Fibroblast of the conjunctiva (primary cell): ENCODE results near the gene ZKSCAN8.

ENCODE experiments used
- DNase-seq: peaks from one replicate; pipeline ENCODE4 v3.0.0-alpha.2; 2010; ENCODE audit warnings: low read depth

ZKSCAN8 gene

DNA sequence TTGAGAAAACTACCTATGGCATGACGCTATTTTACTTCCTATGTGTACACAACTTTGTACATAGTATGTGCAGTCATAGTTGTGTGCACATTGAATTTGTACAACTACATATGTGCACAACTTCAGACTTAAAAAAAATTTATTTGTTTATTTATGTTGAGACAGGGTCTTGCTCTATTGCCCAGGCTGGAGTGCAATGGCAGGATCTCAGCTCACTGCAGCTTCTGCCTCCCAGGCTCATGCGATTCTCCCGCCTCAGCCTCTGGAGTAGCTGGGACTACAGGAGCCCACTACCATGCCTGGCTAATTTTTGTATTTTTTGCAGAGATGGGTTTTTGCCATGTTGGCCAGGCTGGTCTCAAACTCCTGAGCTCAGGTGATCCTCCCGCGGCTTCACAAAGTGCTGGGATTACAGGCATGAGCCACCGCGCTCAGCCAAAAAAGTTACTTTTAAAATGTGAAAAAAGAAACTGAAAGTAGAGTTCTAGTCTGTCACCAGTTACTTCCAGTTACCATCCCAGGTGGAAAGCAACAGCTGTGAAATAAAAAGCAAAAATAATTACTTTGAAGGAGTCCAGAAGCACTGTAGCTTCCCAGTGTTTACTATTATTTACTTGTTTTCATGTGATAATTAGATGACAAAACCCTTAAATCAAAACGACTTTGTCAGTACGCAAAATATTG is 1.7 kb upstream of the ZKSCAN8 start:
- no peak for DNase-seq

DNA sequence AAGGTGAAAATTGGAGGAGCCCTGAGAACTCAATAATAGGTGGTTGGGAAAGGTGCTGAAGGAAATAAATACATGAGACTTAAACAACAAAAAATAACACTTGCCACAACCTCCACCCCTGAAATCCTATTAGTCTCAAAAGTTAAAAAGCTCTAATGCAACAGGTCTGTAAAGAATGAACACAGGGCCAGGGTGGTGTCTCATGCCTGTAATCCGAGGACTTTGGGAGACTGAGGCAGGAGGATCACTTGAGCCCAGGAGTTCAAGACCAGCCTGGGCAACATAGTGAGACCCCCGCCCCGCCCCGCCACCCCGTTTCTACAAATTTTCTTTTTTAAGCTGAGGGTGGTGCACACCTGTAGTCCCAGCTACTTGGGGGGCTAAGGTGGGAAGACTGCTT is 1.1 kb upstream of the ZKSCAN8 start:
- no peak for DNase-seq

DNA sequence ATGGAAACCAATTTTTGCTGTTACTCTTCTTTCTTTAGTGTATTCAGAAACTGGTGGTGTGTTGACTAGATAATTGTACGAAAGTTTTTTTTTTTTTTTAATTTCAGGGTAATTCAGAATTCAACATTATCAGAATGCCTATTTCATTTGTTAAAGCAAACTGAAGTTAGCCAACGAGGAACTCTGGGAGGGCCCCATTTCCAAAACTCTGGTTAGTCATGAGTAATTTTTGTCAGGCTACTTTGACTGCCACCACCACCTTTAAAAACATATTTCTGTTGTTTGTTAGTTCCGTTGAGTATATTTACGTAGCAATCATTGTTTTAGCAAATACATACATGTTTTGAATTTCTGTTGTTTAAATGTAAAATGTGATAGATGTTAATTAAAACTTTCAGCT is 763 bp downstream of the ZKSCAN8 start:
- DNase-seq, result no peak

DNA sequence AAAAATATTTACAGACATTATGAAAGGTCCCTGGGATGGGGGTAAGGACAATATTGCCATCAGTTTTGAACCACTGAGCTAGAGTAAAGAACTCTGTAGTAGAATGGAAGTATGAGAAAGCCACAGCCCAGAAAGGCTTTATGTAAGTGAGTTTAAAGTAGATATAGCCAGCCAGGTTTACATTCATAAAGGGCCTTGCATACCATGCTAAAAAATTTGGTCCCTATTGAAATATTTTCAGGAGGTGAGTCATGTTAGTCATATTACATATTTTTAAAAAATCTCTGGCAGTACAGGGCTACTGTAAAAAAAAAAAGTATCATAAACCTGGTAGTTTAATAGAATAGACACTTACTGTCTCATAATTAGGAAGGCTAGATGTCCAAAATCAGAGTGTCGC is 3.5 kb downstream of the ZKSCAN8 start:
- no peak for DNase-seq

DNA sequence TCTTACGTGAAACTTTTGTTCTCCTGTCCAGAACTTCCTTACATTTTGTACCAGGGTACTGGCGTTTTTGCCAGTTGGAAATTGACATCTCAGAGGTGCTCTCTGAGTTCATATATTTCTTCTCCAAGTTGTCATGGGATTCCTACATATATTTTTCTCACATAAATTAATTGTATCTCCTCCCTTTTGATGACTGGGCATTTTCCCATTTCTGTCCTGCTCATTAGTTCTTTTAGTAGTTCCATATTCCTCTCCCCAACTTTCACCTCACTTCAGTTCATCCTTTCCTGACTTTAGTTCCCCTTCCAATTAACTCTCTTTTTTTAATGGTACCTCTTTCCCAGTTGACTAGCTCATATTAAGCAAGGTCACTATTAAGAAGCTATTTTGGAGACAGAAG is 10.8 kb downstream of the ZKSCAN8 start:
- no peak for DNase-seq

DNA sequence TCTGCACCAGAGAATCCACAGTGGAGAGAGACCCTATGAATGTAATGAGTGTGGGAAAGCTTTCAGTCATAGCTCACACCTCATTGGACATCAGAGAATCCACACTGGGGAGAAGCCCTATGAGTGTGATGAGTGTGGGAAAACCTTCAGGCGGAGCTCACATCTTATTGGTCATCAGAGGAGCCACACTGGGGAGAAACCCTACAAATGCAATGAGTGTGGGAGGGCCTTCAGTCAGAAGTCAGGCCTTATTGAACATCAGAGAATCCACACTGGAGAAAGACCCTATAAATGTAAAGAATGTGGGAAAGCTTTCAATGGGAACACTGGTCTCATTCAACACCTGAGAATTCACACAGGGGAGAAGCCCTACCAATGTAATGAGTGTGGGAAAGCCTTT is 11.9 kb downstream of the ZKSCAN8 start:
- DNase-seq, result no peak

DNA sequence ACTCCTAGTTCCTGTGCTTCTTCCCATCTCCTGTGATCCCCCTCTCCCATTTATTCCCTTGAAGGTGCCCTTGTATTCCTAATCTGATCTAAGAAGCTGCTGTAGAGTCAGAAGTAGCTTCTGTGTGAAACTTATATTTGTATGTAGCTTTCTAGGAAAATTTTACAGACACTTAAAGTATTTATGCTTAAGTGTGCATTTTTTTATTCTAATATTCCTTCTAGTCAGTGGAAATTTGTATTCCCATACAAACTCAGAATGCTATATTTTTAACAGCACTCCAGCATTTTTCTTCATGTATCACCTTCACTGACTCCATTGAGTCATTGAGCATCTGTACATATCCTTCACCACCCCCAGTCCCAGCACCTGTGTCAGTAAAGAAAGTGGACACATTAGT is 12.7 kb downstream of the ZKSCAN8 start:
- DNase-seq, result no peak

DNA sequence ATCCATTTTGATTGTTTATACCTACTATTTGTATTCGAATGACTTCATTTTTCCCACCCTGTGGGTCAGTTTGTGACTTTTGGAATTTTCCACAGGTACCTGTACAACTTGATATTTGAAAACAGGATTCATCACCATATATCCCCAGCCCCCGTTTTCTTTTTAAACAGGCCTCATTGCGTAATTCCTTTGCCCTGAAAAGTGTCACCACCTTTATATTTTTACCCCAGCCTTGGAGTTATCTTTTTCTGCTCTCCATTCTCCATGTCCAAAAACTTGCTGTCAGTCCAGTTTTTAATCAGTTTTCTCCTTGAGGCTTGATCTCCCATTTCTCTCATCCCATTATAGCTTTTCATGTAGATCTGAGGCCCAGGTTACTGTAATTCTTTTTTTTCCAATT is 16.6 kb downstream of the ZKSCAN8 start:
- no peak for DNase-seq

DNA sequence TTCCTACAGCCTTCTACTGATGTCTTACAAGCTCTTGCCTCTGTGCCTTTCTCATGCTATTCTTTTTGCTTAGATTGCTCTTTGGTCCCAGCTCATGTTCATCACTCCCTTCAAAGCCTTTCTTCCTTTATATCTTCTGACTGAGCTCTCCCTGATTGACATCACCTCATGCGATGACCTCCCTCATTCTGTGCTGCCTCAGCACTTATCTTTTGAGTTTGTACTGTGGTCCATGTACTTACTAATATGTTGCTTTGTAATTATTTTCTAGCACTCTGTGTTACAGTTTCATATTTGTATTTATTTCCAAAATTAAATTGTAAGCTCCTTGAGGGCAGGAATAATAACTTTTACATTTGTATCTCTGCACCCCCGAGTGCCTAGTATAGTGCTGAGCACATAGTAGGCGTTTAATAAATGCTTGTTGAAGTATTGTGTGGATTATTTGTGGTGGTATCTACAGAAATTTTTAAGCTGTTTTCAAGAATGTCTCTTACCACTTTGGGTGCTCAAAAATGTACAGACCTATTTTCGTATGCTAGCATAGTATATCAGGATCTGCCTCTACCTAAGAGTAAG is 17.4 kb downstream of the ZKSCAN8 start:
- no peak for DNase-seq

DNA sequence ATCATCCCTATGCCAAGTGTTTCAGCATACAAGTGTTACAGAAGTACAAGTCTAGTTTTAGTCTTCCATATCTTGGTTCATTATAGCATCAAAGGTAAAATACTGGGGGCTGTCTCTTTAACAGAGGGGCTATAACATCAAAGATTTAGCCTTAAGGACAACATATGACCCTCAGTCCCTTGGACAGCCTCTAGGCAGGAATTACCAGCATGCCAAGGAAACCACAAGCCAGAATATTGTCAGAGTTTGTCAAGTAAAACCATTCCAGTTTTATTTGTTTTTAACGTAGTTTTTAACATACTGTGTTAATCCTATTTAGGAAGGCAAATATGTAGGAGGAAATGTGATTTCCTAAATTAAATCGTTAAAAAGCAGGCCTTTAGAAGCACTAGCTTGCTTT is 18.6 kb downstream of the ZKSCAN8 start:
- DNase-seq, result no peak

DNA sequence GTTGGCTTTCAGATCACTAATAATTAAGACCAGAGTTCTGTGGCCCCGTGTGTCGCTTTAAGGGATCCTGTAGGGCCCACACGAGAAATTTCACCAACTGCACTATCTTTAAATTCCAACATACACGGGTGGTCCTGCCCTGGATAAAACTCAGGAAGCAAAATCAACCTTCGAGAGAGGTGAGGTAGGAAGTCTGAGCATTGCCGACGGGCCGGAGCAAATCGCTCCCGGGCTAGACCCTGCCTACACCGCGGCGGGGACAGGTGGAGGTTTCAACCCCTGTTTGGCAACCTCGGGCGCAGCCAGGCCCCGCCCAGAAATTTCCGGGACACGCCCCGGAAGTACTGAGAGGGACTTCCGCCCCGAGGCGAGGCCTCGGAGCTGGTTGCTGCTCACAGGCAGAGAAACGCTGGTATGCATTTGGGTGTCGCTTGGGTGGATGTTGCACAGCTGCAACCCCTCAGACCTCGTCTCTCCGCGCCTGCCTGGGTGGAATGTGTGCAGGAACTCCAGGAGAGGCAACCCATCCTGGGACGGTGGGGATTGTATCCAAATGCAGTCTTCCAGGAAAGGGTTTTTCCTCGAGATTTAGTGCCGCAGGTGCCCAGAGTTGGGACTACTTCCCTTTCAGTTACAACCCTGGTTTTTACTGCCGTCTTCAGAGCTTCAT is 19.9 kb downstream of the ZKSCAN8 start:
- peak; percentile 29 for DNase-seq

DNA sequence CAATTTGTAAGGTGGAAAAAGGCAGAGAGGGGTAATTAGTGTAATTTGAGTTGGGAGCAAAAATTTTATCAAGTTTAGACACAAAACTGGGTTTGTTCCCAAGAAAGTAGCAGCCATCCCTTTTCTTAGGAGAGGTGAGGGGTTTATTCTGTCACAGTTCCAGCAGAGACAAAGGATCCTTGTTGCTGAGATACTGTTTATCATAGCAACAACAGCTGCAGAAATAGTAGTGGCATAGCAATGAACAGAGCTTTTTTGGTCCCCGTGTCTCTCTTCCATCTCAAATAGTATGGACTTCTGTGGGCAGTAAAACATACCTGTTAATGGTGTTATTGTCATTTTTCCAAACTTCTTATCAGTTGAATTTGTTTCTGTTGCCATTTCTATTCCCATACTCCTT is 23.9 kb downstream of the ZKSCAN8 start:
- DNase-seq, result no peak

DNA sequence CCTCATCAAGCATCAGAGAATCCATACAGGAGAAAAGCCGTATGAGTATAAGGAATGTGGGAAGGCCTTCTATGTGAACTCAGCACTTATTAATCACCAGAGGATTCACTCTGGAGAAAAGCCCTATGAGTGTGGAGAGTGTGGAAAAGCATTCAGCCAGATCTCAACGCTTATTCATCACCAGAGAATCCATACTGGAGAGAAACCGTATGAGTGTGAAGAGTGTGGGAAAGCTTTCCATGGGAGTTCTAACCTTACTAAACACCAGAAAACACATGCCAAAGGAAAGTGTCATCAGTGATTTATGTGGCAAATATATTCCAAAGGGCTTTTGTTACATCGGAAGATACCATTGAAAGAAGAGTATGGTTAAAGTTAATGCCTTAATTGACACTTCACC is 25.4 kb downstream of the ZKSCAN8 start:
- DNase-seq, result no peak

DNA sequence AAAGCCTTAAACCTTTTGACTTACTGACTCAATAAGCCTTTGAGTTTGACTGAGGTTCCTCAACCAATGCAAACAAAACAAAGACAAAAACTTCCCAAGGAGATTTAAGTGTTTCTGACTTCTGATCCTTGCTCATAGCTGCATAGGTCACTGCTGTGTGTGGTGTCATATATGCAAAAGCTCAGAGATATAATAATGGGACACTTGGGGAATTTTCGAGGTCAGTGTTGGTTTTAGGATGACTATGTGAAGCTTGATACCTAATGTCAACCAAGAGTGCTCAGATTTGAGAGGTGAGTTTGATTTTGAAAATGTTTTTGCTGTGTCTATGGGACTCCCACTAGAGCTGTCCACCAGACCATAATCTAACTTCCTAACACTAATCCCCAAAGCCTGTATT is 26.2 kb downstream of the ZKSCAN8 start:
- DNase-seq, result no peak

DNA sequence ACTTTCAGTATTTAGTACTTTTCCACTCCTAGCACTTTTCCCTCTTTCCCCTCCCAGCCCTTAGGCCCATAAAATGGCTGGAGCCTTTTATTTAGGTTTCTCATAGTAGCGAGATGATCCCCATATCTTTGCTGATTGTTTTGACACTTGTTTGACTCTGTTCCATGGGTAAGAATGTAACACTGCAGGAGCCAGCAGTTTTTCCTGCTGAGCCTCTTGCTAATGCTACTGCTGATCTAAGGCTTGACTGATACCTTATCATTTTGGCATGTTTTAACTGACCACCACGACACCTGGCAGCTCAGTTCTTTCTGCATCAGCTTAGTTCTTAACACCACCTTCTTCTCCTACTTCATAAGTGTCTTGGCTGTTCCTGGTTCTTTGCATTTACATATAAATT is 29.6 kb downstream of the ZKSCAN8 start:
- DNase-seq, result no peak

DNA sequence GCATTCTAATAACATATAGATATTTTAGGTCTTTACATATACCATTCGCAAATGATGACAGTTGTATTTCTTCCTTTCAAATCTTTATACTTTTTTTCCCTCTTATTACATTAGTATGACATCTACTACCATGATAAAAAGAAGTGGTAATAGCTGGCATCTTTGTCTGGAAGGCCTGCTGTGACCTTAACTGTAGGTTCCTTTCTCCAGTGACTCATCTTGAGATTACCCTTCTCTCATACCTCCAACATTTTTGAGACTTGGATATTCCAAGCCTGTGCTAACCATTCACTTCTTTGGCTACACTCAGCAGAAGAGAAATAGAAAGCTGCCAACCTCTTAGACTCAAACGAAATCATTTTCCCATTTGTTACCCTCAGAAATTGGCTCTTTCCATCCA is 30.3 kb downstream of the ZKSCAN8 start:
- DNase-seq, result no peak

DNA sequence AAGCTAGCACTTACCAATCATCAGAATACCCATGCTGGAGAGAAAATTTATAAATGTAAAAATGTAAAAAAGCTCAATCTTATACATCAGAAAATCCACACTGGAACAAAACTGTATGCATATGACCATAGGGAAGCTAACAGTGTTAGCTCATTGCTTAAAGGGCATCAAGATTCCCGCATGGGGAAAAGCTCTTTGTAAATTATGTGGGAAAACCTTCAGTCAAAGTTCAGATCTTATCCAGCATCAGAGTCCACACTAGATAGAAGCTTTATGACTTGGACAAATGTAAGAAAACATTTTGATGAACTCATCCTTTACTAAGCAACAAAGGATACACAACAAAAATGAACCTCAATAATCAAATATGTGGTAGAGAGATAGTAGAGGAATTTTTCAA is 34.7 kb downstream of the ZKSCAN8 start:
- DNase-seq, result no peak

DNA sequence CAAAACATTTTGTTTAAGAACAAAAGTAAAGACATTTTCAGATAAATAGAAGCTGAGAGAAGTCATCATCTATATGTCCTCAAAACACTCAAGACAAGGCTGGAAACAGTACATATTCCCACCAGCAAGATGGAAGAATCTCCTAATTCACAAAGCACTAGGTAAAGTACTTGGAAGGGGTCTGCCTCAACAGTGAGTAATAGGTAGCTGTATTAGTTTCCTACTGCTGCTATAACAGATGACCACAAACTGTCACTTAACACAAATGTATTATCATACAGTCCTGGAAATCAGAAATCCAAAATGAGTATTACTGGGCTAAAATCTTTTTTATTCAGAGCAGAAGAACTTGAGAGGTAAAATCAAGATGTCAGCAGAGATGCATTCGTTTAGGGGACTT is 40.6 kb downstream of the ZKSCAN8 start:
- no peak for DNase-seq

DNA sequence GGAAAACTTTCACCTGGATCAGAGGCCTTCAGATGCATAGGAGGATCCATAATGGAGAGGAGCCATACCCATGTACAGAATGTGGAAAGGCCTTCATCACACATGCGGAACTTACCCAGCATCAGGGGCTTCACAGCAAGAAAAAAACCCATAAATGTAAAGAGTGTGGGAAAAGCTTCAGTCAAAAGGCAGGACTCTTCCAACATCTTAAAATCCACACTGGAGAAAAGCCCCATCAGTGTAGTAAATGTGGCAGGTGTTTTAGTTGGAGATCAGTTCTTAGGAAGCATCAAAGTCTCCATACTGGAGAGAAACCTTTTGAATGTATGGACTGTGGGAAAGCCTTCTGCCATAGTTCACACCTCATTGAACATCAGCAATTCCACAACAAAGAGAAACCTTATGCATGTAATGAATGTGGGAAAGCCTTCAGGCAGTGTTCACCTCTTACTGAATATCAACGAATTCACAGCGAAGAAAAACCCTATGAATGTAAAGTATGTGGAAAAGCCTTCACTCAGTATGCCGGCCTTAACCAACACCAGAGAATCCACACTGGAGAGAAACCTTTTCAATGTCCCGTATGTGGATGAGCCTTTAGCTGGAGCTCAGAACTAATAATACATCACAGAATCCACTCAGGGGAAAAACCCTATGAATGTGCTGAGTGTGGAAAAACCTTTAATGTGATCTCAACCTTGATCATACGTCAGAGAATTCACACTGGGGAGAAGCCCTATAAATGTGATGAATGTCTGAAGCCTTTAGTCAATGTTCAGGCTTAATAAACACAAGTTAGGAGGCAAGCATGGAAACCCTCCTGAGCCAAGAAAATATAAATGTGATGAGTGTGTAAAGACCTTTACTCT is 46.7 kb downstream of the ZKSCAN8 start:
- no peak for DNase-seq

DNA sequence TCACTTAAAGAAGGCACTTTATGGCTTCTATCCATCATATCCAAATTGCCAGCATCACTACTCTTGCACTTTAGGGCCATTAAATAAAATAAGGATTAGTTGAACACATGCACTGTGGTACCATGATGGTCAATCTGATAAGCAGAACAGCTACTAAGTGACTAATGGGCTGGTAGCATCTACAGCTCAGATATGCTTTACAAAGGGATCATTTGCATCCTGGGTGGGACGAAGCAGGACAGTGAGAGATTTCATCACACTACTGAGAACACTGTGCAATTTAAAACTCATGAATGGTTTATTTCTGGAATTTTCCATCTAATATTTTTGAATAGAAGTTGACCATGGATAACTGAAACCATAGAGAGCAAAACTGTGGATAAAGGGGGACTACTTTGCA is 58.3 kb downstream of the ZKSCAN8 start:
- DNase-seq, result no peak

DNA sequence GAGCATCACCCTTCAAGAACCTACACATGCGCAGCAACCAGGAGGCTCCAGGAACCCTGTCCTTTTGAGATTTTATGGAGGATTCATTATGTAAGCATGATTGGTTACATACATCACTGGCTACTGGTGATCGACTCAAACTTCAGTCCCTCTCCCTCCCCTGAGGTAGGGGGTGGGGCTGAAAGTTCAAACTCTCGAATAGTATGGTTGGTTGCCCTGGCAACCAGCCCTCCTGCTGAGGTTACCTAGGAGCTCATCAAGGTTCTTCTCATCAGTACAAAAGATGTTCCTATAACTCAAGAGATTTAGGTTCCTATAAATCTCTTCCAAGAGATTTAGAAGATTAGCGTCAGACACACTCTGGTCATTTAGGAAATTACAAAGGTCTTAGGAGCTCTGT is 61.5 kb downstream of the ZKSCAN8 start:
- no peak for DNase-seq

DNA sequence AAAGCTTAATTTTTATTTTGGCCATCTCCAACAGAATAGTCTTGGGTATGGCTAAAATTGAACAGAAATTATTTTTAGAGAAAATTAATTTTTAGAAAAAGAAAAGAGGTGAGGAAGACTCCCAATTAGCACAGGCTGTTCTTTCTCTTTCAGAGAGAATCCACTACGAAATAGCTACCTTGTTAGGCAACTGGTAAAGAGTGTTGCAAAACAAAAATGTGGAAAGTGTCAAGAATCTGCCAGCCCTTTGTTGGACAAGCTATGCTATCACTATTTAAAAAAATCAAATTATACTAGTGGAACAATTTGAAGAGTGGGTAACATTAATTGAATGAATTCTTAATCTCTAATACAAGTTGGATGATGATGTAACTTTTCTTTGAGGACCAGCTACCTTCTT is 64.2 kb downstream of the ZKSCAN8 start:
- DNase-seq, result no peak

DNA sequence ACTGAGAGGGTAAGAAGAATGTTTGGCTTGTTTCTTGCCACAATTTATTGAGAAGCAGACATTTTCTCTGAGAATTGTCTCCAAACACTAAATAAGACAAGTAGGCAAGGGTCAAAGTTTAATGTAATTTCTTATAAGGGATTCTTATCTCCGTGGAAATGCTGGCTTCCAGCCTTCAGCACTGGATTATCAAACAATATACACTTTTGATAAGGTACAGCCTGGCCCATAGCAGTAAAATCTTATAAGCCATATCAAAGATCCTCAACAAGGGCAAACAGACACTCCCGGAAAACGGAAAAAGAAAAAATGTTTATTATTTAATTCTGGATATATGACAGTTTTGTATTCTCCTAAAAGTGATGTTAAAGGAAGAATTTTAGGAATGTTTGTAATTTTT is 64.8 kb downstream of the ZKSCAN8 start:
- DNase-seq, result no peak
